Measurements from ENCODE around the gene PLK3.
A peak's percentile ranks its signal among the peaks of the same experiment; 100 is the strongest.

PLK3 gene

DNA sequence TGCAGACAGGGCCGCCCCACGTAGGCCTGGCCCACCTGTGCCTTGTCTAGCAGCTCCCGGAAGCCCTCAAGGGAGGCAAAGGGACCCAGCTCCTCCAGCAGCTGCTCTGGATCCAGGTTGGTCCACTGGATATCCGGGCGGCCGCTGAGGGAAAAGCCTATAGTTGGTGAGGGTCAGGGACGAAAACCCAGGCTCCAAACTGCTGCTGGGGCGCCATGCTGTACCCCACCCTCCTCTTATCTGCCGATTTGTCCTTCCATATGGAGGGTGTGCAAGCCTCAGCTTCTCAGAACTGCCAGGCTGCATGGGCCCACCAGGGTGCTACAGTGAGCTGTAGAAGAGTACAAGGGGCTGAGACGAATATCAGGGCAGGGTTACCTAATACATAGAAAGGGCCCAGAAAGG is 30.7 kb downstream of the PLK3 start:
- no peak overlapping the region for H2AFZ ChIP-seq (ENCODE audit: low read depth, low read length)
- no peaks in the 10 kb centered on the region for H3K27me3 ChIP-seq (ENCODE audit: insufficient read depth, low read length, poor library complexity)
- no peaks in the 10 kb centered on the region for H3K9me3 ChIP-seq (ENCODE audit: insufficient read depth, low read length, severe bottlenecking)
- no peak overlapping the region for H3K4me3 ChIP-seq (ENCODE audit: low read depth in 1 of 2, low read length in 2 of 2)
- no peak for TF ChIP-seq EZH2 (IDR thresholded peaks at IDR 0.05; ENCODE audit: borderline replicate concordance, low read depth, low read length, severe bottlenecking)
- TF ChIP-seq, protein P1, sequence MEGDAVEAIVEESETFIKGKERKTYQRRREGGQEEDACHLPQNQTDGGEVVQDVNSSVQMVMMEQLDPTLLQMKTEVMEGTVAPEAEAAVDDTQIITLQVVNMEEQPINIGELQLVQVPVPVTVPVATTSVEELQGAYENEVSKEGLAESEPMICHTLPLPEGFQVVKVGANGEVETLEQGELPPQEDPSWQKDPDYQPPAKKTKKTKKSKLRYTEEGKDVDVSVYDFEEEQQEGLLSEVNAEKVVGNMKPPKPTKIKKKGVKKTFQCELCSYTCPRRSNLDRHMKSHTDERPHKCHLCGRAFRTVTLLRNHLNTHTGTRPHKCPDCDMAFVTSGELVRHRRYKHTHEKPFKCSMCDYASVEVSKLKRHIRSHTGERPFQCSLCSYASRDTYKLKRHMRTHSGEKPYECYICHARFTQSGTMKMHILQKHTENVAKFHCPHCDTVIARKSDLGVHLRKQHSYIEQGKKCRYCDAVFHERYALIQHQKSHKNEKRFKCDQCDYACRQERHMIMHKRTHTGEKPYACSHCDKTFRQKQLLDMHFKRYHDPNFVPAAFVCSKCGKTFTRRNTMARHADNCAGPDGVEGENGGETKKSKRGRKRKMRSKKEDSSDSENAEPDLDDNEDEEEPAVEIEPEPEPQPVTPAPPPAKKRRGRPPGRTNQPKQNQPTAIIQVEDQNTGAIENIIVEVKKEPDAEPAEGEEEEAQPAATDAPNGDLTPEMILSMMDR (IDR thresholded peaks at IDR 0.05; ENCODE audit: borderline replicate concordance, extremely low read depth, low read length, poor library complexity, severe bottlenecking): no peak
- H3K79me2 ChIP-seq (ENCODE audit: insufficient read depth, low read length): no peaks in the 10 kb centered on the region
- H4K20me1 ChIP-seq (ENCODE audit: insufficient read depth, low read length): no peaks in the 10 kb centered on the region
- no peak overlapping the region for H3K9ac ChIP-seq (ENCODE audit: low read depth, low read length)
- DNase-seq (no peak), ATAC-seq (ENCODE audit: insufficient read depth, low read depth) (peak; percentile 30; the same call in 1 of the 3 replicates)
- no peak overlapping the region for H3K27ac ChIP-seq (ENCODE audit: low read length)
- no peaks in the 10 kb centered on the region for H3K36me3 ChIP-seq (ENCODE audit: insufficient read depth, low read length)
- peaks cover 3% of the 10 kb centered on the region for H3K4me1 ChIP-seq (ENCODE audit: insufficient read depth, low read length)
- H3K4me2 ChIP-seq (ENCODE audit: insufficient read depth, low read length): no peak overlapping the region

DNA sequence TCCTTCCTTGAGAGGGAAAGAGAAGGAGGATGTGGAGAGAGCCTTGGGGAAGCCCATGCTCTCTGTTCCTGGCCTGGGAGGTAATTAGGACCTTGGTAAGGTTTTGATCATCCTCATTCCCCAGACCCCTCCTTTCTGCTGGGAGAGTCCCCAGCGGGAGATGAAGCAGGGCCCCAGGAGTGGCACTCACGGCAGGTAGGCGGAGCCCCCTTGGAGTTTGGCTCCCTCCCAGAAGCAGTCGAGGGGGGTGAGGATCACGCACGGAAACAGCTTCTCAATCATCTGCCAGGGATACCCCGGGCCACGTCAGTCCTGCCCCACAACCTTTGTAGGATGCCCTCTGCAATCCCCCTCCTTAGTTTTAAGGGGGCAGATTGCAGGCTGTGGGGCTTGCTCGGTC is 31.3 kb downstream of the PLK3 start:
- no peaks in the 10 kb centered on the region for H4K20me1 ChIP-seq (ENCODE audit: insufficient read depth, low read length)
- no peaks in the 10 kb centered on the region for H3K9me3 ChIP-seq (ENCODE audit: insufficient read depth, low read length, severe bottlenecking)
- no peak overlapping the region for H3K4me2 ChIP-seq (ENCODE audit: insufficient read depth, low read length)
- no peak overlapping the region for H3K9ac ChIP-seq (ENCODE audit: low read depth, low read length)
- no peak for DNase-seq
- H3K36me3 ChIP-seq (ENCODE audit: insufficient read depth, low read length): no peaks in the 10 kb centered on the region
- no peak for ATAC-seq (ENCODE audit: insufficient read depth, low read depth)
- H3K79me2 ChIP-seq (ENCODE audit: insufficient read depth, low read length): no peaks in the 10 kb centered on the region
- H3K27me3 ChIP-seq (ENCODE audit: insufficient read depth, low read length, poor library complexity): no peaks in the 10 kb centered on the region
- peaks cover 7% of the 10 kb centered on the region for H3K4me1 ChIP-seq (ENCODE audit: insufficient read depth, low read length)
- no peak overlapping the region for H3K27ac ChIP-seq (ENCODE audit: low read length)
- TF ChIP-seq EZH2 (IDR thresholded peaks at IDR 0.05; ENCODE audit: borderline replicate concordance, low read depth, low read length, severe bottlenecking): no peak
- TF ChIP-seq, protein P1 (IDR thresholded peaks at IDR 0.05; ENCODE audit: borderline replicate concordance, extremely low read depth, low read length, poor library complexity, severe bottlenecking): no peak
- H3K4me3 ChIP-seq (ENCODE audit: low read depth in 1 of 2, low read length in 2 of 2): no peak overlapping the region
- no peak overlapping the region for H2AFZ ChIP-seq (ENCODE audit: low read depth, low read length)

DNA sequence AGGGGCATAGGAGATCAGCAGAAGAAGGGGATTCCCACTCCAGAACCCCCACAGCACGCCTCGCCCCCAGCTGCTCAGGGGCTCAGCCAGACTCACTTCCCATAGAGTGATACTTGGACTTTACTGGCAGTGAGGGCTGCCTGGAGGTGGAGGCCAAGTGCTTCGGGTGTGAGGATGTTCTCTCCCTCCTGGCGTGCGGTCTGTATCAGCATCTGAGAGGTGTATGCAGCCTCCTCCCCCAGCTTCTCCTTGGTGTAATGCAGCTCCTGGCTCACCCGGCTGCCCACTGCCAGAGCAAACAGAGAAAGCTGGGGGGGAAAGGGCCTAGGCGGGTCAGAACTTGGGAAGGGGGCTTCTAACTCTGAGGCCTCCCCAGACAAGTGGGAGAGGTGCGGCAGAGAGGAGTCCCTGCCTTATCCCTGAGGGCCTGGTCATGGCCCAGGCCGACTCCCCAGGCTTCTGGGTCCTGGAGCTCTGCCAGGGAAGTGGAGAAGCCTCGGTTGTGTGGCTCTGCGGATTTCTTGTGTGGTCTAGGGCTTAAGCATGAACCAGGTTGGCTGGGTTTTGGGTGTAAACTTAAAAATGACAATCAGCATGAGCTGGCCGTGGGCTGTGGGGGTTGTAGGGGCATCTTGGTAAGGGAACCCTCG is 32.0 kb downstream of the PLK3 start:
- no peaks in the 10 kb centered on the region for H3K27me3 ChIP-seq (ENCODE audit: insufficient read depth, low read length, poor library complexity)
- TF ChIP-seq, protein P1 (IDR thresholded peaks at IDR 0.05; ENCODE audit: borderline replicate concordance, extremely low read depth, low read length, poor library complexity, severe bottlenecking): no peak
- TF ChIP-seq EZH2 (IDR thresholded peaks at IDR 0.05; ENCODE audit: borderline replicate concordance, low read depth, low read length, severe bottlenecking): no peak
- H4K20me1 ChIP-seq (ENCODE audit: insufficient read depth, low read length): no peaks in the 10 kb centered on the region
- no peaks in the 10 kb centered on the region for H3K9me3 ChIP-seq (ENCODE audit: insufficient read depth, low read length, severe bottlenecking)
- H3K4me2 ChIP-seq (ENCODE audit: insufficient read depth, low read length): no peak overlapping the region
- H2AFZ ChIP-seq (ENCODE audit: low read depth, low read length): no peak overlapping the region
- H3K27ac ChIP-seq (ENCODE audit: low read length): no peak overlapping the region
- H3K79me2 ChIP-seq (ENCODE audit: insufficient read depth, low read length): no peaks in the 10 kb centered on the region
- DNase-seq (no peak), ATAC-seq (ENCODE audit: insufficient read depth, low read depth) (no peak)
- no peak overlapping the region for H3K4me3 ChIP-seq (ENCODE audit: low read depth in 1 of 2, low read length in 2 of 2)
- peaks cover 7% of the 10 kb centered on the region for H3K4me1 ChIP-seq (ENCODE audit: insufficient read depth, low read length)
- no peak overlapping the region for H3K9ac ChIP-seq (ENCODE audit: low read depth, low read length)
- no peaks in the 10 kb centered on the region for H3K36me3 ChIP-seq (ENCODE audit: insufficient read depth, low read length)
